H1 (cell line): Measurements from ENCODE around the gene CHMP6. TPM values are rescaled to one million over a fixed set of nuclear protein-coding genes. Genes with fewer than 3 reads are reported as not detected.

Source experiments
- ATF3 ChIP-seq: IDR thresholded peaks from 2 replicates; pipeline ENCODE4 v1.6.1; 2011; ENCODE audit warnings: low read depth, mild to moderate bottlenecking, low read length; ENCODE audit not compliant: insufficient read depth
- BCL11A ChIP-seq, 2 experiments: IDR thresholded peaks; one replicate each; pipeline ENCODE4 v1.6.1; 2011; ENCODE audit warnings: low read depth in 2 of 2, low read length in 2 of 2, mild to moderate bottlenecking in 2 of 2
- CEBPB ChIP-seq: IDR thresholded peaks from 2 replicates; pipeline ENCODE4 v1.6.1; 2012; ENCODE audit warnings: low read depth, low read length
- EP300 ChIP-seq, 2 experiments: IDR thresholded peaks; 1 replicate in 1 of 2; 2 replicates in 1 of 2; pipeline ENCODE4 v1.6.1; 2011 to 2012; ENCODE audit warnings: low read depth in 2 of 2, low read length in 2 of 2, mild to moderate bottlenecking in 2 of 2, borderline replicate concordance in 1 of 2, inconsistent platforms in 1 of 2, moderate library complexity in 1 of 2
- JUND ChIP-seq: IDR thresholded peaks from 2 replicates; pipeline ENCODE4 v1.6.1; 2011; ENCODE audit warnings: mild to moderate bottlenecking, improper control_type of control experiment, low read length
- KDM1A ChIP-seq: fragments of 200-600, 300-600 bp; sonication (generic); IDR thresholded peaks from 2 replicates; pipeline ENCODE4 v1.7.1; 2016; ENCODE audit warnings: mild to moderate bottlenecking, low read length, borderline replicate concordance
- MAX ChIP-seq: IDR thresholded peaks from 2 replicates; pipeline ENCODE4 v1.6.1; 2012; ENCODE audit warnings: inconsistent platforms
- PHF8 ChIP-seq: fragments of 200-600 bp; sonication (generic); conservative IDR thresholded peaks from 2 replicates; pipeline ENCODE4 v1.7.1; 2012; ENCODE audit warnings: low read depth, mild to moderate bottlenecking, inconsistent platforms, low read length, moderate library complexity
- POLR2A ChIP-seq, 2 experiments: IDR thresholded peaks; 1 replicate in 1 of 2; 2 replicates in 1 of 2; pipeline ENCODE4 v1.6.1; 2011; ENCODE audit warnings: low read depth in 2 of 2, low read length in 2 of 2, mild to moderate bottlenecking in 2 of 2; ENCODE audit errors: control extremely low read depth in 1 of 2
- RAD21 ChIP-seq, 2 experiments: IDR thresholded peaks in 1 of 2; conservative IDR thresholded peaks in 1 of 2; 2 replicates each; pipeline ENCODE4 v1.6.1; 2011; ENCODE audit warnings: low read depth in 2 of 2, low read length in 2 of 2, improper control_type of control experiment in 1 of 2, inconsistent platforms in 1 of 2, mild to moderate bottlenecking in 1 of 2, moderate library complexity in 1 of 2
- RBBP5 ChIP-seq: IDR thresholded peaks from 2 replicates; pipeline ENCODE4 v1.7.1; 2012; ENCODE audit warnings: low read depth, mild to moderate bottlenecking, inconsistent platforms, low read length, moderate library complexity, borderline replicate concordance
- SAP30 ChIP-seq: fragments of 300-600 bp; sonication (generic); IDR thresholded peaks from 2 replicates; pipeline ENCODE4 v1.7.1; 2012; ENCODE audit warnings: low read length, moderate library complexity, mild to moderate bottlenecking, inconsistent platforms; ENCODE audit not compliant: insufficient read depth, insufficient replicate concordance
- SRF ChIP-seq: IDR thresholded peaks from 2 replicates; pipeline ENCODE4 v1.6.1; 2011; ENCODE audit warnings: mild to moderate bottlenecking, low read depth, low read length, moderate library complexity
- TEAD4 ChIP-seq: IDR thresholded peaks from 2 replicates; pipeline ENCODE4 v1.6.1; 2012; ENCODE audit warnings: low read depth, low read length, inconsistent platforms, mixed read lengths
- YY1 ChIP-seq: IDR thresholded peaks from 2 replicates; pipeline ENCODE4 v1.6.1; 2011; ENCODE audit warnings: low read depth, mild to moderate bottlenecking, low read length
- ZNF274 ChIP-seq: IDR thresholded peaks from 2 replicates; pipeline ENCODE4 v1.7.0; 2012; ENCODE audit warnings: low read length, borderline replicate concordance; ENCODE audit errors: extremely low read depth
- polyA plus RNA-seq, 7 experiments: library from polyadenylated mRNA; depleted of rRNA in 3 of 7; stranded (reverse) in 5 of 7; unstranded in 2 of 7; fragments of >200 nt in 5 of 7; fragments of 200-250 nt in 2 of 7; gene quantifications; 1 replicate in 5 of 7; 2 replicates in 1 of 7; 4 replicates in 1 of 7; pipeline versions ENCODE4 v1.2.1 to v1.2.3, GENCODE V29; 2011 to 2013; ENCODE audit warnings: missing spikeins in 2 of 7, mixed read lengths in 2 of 7
- total RNA-seq: library from RNA; stranded (reverse); fragmentation: NEBNext Ultra II Directional; extraction: Animal tissue kit (Norgen Biotek cat#: 25700); gene quantifications from 2 replicates; pipeline ENCODE4 v1.2.1, GENCODE V29; 2021

Gene CHMP6
- total and polyA plus RNA-seq, 2 of the 8 experiments (the other 6 are each of a cell fraction or from before 2014, with no cell fraction given), result 15.7 to 24.3 TPM

- TF ChIP-seq KDM1A (no peak), EP300 (IDR thresholded peaks at IDR 0.05; ENCODE audit: borderline replicate concordance in 1 of 2, low read depth in 2 of 2, low read length in 2 of 2) (no peak), BCL11A (IDR thresholded peaks at IDR 0.05; ENCODE audit: low read depth in 2 of 2, low read length in 2 of 2) (no peak), POLR2A (IDR thresholded peaks at IDR 0.05; ENCODE audit: control extremely low read depth in 1 of 2, low read depth in 2 of 2, low read length in 2 of 2) (peak in 1 of 2 experiments; percentile 98; a peak in 2 of 3 replicates), ZNF274 (no peak), CEBPB (no peak), ATF3 (no peak), MAX (0 out of 2 replicates have a peak, but pooled peaks have one; percentile 20), SRF (no peak), JUND (no peak), PHF8 (peak; percentile 90), RBBP5 (no peak), SAP30 (no peak), YY1 (no peak), RAD21 (IDR thresholded peaks at IDR 0.05 in 1 of 2, conservative IDR thresholded peaks at IDR 0.05 in 1 of 2; ENCODE audit: low read depth in 2 of 2, low read length in 2 of 2) (no peak; a peak in 1 of 4 replicates), TEAD4 (no peak)
Observed at GRCh38 chr17:81034779-81035520, 43.3 kb downstream of the CHMP6 start, which contains the start of gene BAIAP2 (continued).
